Osteoblast (primary cell): ENCODE measurements around the gene CCR5. TPM values are rescaled to one million over a fixed set of nuclear protein-coding genes. Genes with fewer than 3 reads are reported as not detected.
A peak's percentile ranks its signal among the peaks of the same experiment; 100 is the strongest.

Experiments
- DNase-seq: peaks from one replicate; pipeline ENCODE4 v3.0.0; 2011; ENCODE audit warnings: low spot score, mixed read lengths; ENCODE audit not compliant: insufficient read length; ENCODE audit errors: missing footprints
- H2AFZ ChIP-seq: 2 replicates; pipeline ENCODE4 v1.6.0; 2011; ENCODE audit warnings: mild to moderate bottlenecking, low read length
- H3K27ac ChIP-seq: 2 replicates; pipeline ENCODE4 v1.5.1; 2011; ENCODE audit warnings: mild to moderate bottlenecking, low read depth, low read length, moderate library complexity
- H3K27me3 ChIP-seq: 2 replicates; pipeline ENCODE4 v1.6.0; 2012; ENCODE audit warnings: mild to moderate bottlenecking, control low read depth, inconsistent platforms, low read length, moderate library complexity; ENCODE audit not compliant: insufficient read depth
- H3K36me3 ChIP-seq: 2 replicates; pipeline ENCODE4 v1.5.1; 2011; ENCODE audit warnings: mild to moderate bottlenecking, low read length, control low read depth, moderate library complexity; ENCODE audit not compliant: insufficient read depth
- H3K4me1 ChIP-seq: 2 replicates; pipeline ENCODE4 v1.5.1; 2011; ENCODE audit warnings: mild to moderate bottlenecking, low read length, control low read depth, moderate library complexity; ENCODE audit not compliant: insufficient read depth
- H3K4me2 ChIP-seq: 2 replicates; pipeline ENCODE4 v1.6.0; 2011; ENCODE audit warnings: mild to moderate bottlenecking, low read length; ENCODE audit not compliant: insufficient read depth
- H3K4me3 ChIP-seq: fragments of 200-600 bp; sonication (generic); 3 replicates; pipeline ENCODE4 v1.5.1; 2012; ENCODE audit warnings: mild to moderate bottlenecking, low read length, inconsistent platforms; ENCODE audit not compliant: insufficient read depth
- H3K79me2 ChIP-seq: 2 replicates; pipeline ENCODE4 v1.6.0; 2012; ENCODE audit warnings: mild to moderate bottlenecking, low read length, control low read depth, inconsistent platforms; ENCODE audit not compliant: insufficient read depth
- H3K9me3 ChIP-seq: 2 replicates; pipeline ENCODE4 v1.5.1; 2011; ENCODE audit warnings: low read depth, low read length, control low read depth
- H4K20me1 ChIP-seq: 2 replicates; pipeline ENCODE4 v1.6.0; 2012; ENCODE audit warnings: mild to moderate bottlenecking, low read length, control low read depth; ENCODE audit not compliant: insufficient read depth
- CTCF ChIP-seq: IDR thresholded peaks from 2 replicates; pipeline ENCODE4 v1.5.1; 2011; ENCODE audit warnings: mild to moderate bottlenecking, low read depth, low read length, moderate library complexity; ENCODE audit errors: extremely low read depth
- total RNA-seq: library from RNA; depleted of rRNA; stranded (reverse); fragments of >200 nt; gene quantifications from 2 replicates; pipeline ENCODE4 v1.2.3, GENCODE V29; 2012

Gene CCR5
- total RNA-seq, 1 donor: not detected

- peaks cover under 1% of the 10 kb centered on the region for H3K27me3 ChIP-seq
- DNase-seq: no peak
- no peak overlapping the region for H3K4me3 ChIP-seq
- H3K4me1 ChIP-seq: peaks cover 42% of the 10 kb centered on the region
- no peaks in the 10 kb centered on the region for H3K9me3 ChIP-seq
- no peaks in the 10 kb centered on the region for H3K79me2 ChIP-seq
- H2AFZ ChIP-seq: no peak overlapping the region
- TF ChIP-seq CTCF: no peak
- H3K4me2 ChIP-seq: no peak overlapping the region
- no peaks in the 10 kb centered on the region for H3K36me3 ChIP-seq
- H3K27ac ChIP-seq: no peak overlapping the region
- H4K20me1 ChIP-seq: no peaks in the 10 kb centered on the region
Measured at GRCh38 chr3:46409739-46410489, 39.2 kb downstream of the CCR5 start.

- Histone ChIP-seq H3K27ac (no peak overlapping the region), H3K4me3 (no peak overlapping the region), H3K79me2 (no peaks in the 10 kb centered on the region), H3K4me1 (peaks cover 38% of the 10 kb centered on the region), H3K36me3 (no peaks in the 10 kb centered on the region), H2AFZ (no peak overlapping the region), H4K20me1 (no peaks in the 10 kb centered on the region), H3K4me2 (no peak overlapping the region), H3K27me3 (peaks cover 4% of the 10 kb centered on the region), H3K9me3 (no peaks in the 10 kb centered on the region)
- no peak for DNase-seq
- TF ChIP-seq CTCF: no peak
Measured at GRCh38 chr3:46410669-46411068, 39.9 kb downstream of the CCR5 start.

DNA sequence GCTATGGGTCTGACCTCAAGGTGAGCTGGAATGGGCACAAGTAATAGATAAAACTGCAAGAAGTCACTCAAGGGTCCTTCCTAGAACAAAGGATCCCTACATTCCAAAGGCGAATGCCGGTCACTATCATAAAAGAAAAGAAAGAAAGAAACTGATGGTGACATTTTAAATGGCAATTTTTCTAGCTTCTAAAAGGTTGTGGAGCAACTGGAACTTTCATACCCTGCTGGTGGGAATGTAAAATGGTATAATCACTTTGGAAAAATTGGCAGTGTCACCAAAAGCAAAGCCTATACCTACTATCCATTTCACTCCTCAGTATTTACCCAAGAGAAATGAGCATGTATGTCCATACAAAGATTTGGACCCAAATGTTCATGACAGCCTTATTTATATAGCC lies 40.5 kb downstream of the CCR5 start:
- Histone ChIP-seq H3K27me3 (peaks cover 7% of the 10 kb centered on the region), H3K79me2 (no peaks in the 10 kb centered on the region), H3K4me3 (no peak overlapping the region), H3K4me1 (peaks cover 35% of the 10 kb centered on the region), H3K9me3 (no peaks in the 10 kb centered on the region), H4K20me1 (no peaks in the 10 kb centered on the region), H2AFZ (no peak overlapping the region), H3K4me2 (no peak overlapping the region), H3K27ac (no peak overlapping the region), H3K36me3 (no peaks in the 10 kb centered on the region)
- peak; percentile 37 for TF ChIP-seq CTCF
- DNase-seq: no peak

GRCh38 chr3:46412786-46413298 lies 42.1 kb downstream of the CCR5 start:
- Histone ChIP-seq H3K36me3 (no peaks in the 10 kb centered on the region), H4K20me1 (no peaks in the 10 kb centered on the region), H3K79me2 (no peaks in the 10 kb centered on the region), H2AFZ (no peak overlapping the region), H3K27ac (no peak overlapping the region), H3K4me2 (no peak overlapping the region), H3K27me3 (peaks cover 7% of the 10 kb centered on the region), H3K4me1 (peaks cover 19% of the 10 kb centered on the region), H3K4me3 (no peak overlapping the region), H3K9me3 (no peaks in the 10 kb centered on the region)
- no peak for DNase-seq
- no peak for TF ChIP-seq CTCF
